WTC11 (cell line): ENCODE data around the gene STON2. TPM values are rescaled to one million over a fixed set of nuclear protein-coding genes. Genes with fewer than 3 reads are reported as not detected.

Experiments used
- ATAC-seq: fragments of 200-7000 bp; cut with Tn5 transposase; 2 replicates; pipeline ENCODE4 v1.10.0; 2021; ENCODE audit warnings: mild to moderate bottlenecking, moderate library complexity
- CTCF ChIA-PET: fragments of 300-600 bp; sonication (Branson Sonifier 250); formaldehyde crosslinking; loops from one replicate; lab custom pipeline; 2021; ENCODE audit warnings: antibody characterized with exemption; lab: Charles Lee
- POLR2A ChIA-PET: fragments of 350-600 bp; sonication (Branson Sonifier 250); formaldehyde crosslinking; loops from one replicate; lab custom pipeline; 2021; ENCODE audit warnings: antibody characterized with exemption; lab: Charles Lee
- DNase-seq: peaks from one replicate; pipeline ENCODE4 v3.0.0; 2021; ENCODE audit warnings: low spot score
- H3K27ac Mint-ChIP-seq: 2 replicates; pipeline ENCODE4 v1.8.0; 2021; ENCODE audit warnings: mixed read lengths
- H3K27me3 Mint-ChIP-seq: 2 replicates; pipeline ENCODE4 v1.8.0; 2021; ENCODE audit warnings: low read depth, mild to moderate bottlenecking, moderate library complexity, mixed read lengths
- H3K36me3 Mint-ChIP-seq: 2 replicates; pipeline ENCODE4 v1.8.0; 2021; ENCODE audit warnings: mixed read lengths
- H3K4me1 Mint-ChIP-seq: 2 replicates; pipeline ENCODE4 v1.8.0; 2022; ENCODE audit warnings: mixed read lengths
- H3K4me3 Mint-ChIP-seq: 2 replicates; pipeline ENCODE4 v1.8.0; 2021; ENCODE audit warnings: mild to moderate bottlenecking, moderate library complexity, mixed read lengths
- H3K9me3 Mint-ChIP-seq: 2 replicates; pipeline ENCODE4 v1.8.0; 2021; ENCODE audit warnings: mixed read lengths
- AFF4 ChIP-seq: sonication (generic); formaldehyde crosslinking; IDR thresholded peaks from 2 replicates; pipeline ENCODE4 v1.8.1; 2023; ENCODE audit warnings: mild to moderate bottlenecking, missing genetic modification reagents, borderline replicate concordance
- ARID4B ChIP-seq: sonication (generic); formaldehyde crosslinking; IDR thresholded peaks from 2 replicates; pipeline ENCODE4 v1.8.0; 2023; ENCODE audit warnings: missing genetic modification reagents, mild to moderate bottlenecking, borderline replicate concordance
- ESRRA ChIP-seq: sonication (generic); formaldehyde crosslinking; IDR thresholded peaks from 2 replicates; pipeline ENCODE4 v1.8.1; 2022; ENCODE audit warnings: mild to moderate bottlenecking, missing genetic modification reagents, borderline replicate concordance
- JAZF1 ChIP-seq: fragments of 250-450 bp; sonication (Bioruptor Pico); IDR thresholded peaks from 2 replicates; pipeline ENCODE4 v1.9.0; 2021; ENCODE audit warnings: moderate library complexity, mild to moderate bottlenecking, inconsistent platforms
- KAT7 ChIP-seq: sonication (generic); formaldehyde crosslinking; IDR thresholded peaks from 2 replicates; pipeline ENCODE4 v1.8.1; 2023; ENCODE audit warnings: missing genetic modification reagents, mild to moderate bottlenecking, borderline replicate concordance
- NFATC4 ChIP-seq: fragments of 250-450 bp; sonication (Bioruptor Pico); IDR thresholded peaks from 2 replicates; pipeline ENCODE4 v1.9.0; 2021; ENCODE audit warnings: mild to moderate bottlenecking
- SMAD3 ChIP-seq: sonication (generic); formaldehyde crosslinking; IDR thresholded peaks from 2 replicates; pipeline ENCODE4 v1.8.0; 2022; ENCODE audit warnings: missing genetic modification reagents, mild to moderate bottlenecking, borderline replicate concordance
- USF1 ChIP-seq: sonication (generic); formaldehyde crosslinking; IDR thresholded peaks from 2 replicates; pipeline ENCODE4 v1.8.0; 2022; ENCODE audit warnings: mild to moderate bottlenecking, missing genetic modification reagents
- ZNF317 ChIP-seq: sonication (generic); formaldehyde crosslinking; IDR thresholded peaks from 2 replicates; pipeline ENCODE4 v1.8.1; 2023; ENCODE audit warnings: low read depth, mild to moderate bottlenecking, moderate library complexity, missing genetic modification reagents, borderline replicate concordance
- ZNF416 ChIP-seq: fragments of 250-450 bp; sonication (Bioruptor Pico); IDR thresholded peaks from 2 replicates; pipeline ENCODE4 v1.9.0; 2021; ENCODE audit warnings: mild to moderate bottlenecking, inconsistent platforms
- ZNF671 ChIP-seq: fragments of 250-450 bp; sonication (Bioruptor Pico); IDR thresholded peaks from 2 replicates; pipeline ENCODE4 v1.8.0; 2021; ENCODE audit warnings: mild to moderate bottlenecking
- total RNA-seq: library from RNA; stranded (reverse); gene quantifications from 3 replicates; pipeline ENCODE4 v1.2.3, GENCODE V29; 2021
- TF ChIP-seq, protein P1 (sequence below): fragments of 250-450 bp; sonication (Bioruptor Pico); IDR thresholded peaks from 2 replicates; pipeline ENCODE4 v2.1.2; 2022; ENCODE audit warnings: mild to moderate bottlenecking, moderate library complexity
- TF ChIP-seq, protein P2 (sequence below): sonication (generic); formaldehyde crosslinking; IDR thresholded peaks from 2 replicates; pipeline ENCODE4 v1.8.1; 2023; ENCODE audit warnings: mild to moderate bottlenecking, moderate library complexity, missing genetic modification reagents

Gene STON2
- total RNA-seq, 1 experiment from 2014 or later = 69.2 TPM

DNA sequence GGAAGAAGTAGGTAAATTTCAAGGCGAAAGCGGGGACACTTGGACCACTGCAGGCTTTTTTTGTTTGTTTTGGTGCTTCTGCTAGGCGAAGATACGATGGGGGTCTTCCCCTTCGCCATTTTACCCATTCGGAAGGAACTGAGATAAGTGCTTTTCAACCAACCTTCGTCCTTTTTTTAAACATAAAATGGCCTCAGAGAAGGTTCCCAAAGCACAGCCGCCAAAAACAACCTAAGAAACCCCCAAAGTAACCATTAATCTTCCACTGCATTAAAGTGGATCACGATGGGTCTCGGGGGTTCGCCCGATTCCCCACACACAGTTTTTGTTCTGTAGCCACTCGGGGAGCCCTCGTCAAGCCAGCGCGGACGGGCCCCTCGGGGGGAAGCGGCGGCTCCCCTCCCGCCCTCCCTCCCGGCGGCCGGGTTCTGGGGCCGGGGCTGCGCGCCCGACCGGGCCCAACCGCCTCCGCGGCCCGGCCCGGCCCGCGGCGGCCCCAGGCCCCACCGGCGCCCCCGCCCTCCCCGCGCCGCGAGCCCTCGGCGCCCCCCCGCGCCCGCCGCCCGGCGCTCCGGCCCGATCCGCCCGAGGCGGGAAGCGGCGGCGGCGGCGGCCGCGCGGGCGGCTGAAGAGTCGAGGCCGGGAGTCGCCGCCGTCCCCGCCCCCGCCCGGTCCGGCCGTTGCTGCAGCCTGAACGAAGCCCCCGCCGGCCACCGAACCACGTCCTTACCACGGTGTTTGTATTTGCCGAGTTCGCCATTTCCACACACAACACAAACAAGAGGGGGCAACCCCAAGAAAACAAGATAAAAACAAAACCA lies 180.2 kb downstream of the STON2 start:
- ChIA-PET POLR2A (interaction anchor here (0.6 to 1.8 kb wide), 9 partner anchors 12 to 401 kb away, joined by 3 to 18 read pairs (median 4); no protein-coding TSS in a partner anchor), CTCF (interaction anchor here (0.6 to 1.0 kb wide), 5 partner anchors 49 to 233 kb away, joined by 3 to 6 read pairs (median 4); no protein-coding TSS in a partner anchor)
- no peak for ATAC-seq
- peak; percentile 30 for DNase-seq
- H3K27me3 Mint-ChIP-seq = peaks cover 4% of the 10 kb centered on the region; the same call in 1 of the 2 replicates
- peak overlapping the region; percentile 98 for H3K27ac Mint-ChIP-seq
- H3K36me3 Mint-ChIP-seq = peaks cover 20% of the 10 kb centered on the region
- no peak for TF ChIP-seq ZNF416
- TF ChIP-seq NFATC4 = no peak
- no peak for TF ChIP-seq KAT7 (CRISPR knock-in tag)
- no peak for TF ChIP-seq AFF4
- TF ChIP-seq SMAD3 (CRISPR knock-in tag) = no peak
- no peak for TF ChIP-seq JAZF1 (CRISPR knock-in tag)
- no peak for TF ChIP-seq USF1 (CRISPR knock-in tag)
- TF ChIP-seq, protein P1, sequence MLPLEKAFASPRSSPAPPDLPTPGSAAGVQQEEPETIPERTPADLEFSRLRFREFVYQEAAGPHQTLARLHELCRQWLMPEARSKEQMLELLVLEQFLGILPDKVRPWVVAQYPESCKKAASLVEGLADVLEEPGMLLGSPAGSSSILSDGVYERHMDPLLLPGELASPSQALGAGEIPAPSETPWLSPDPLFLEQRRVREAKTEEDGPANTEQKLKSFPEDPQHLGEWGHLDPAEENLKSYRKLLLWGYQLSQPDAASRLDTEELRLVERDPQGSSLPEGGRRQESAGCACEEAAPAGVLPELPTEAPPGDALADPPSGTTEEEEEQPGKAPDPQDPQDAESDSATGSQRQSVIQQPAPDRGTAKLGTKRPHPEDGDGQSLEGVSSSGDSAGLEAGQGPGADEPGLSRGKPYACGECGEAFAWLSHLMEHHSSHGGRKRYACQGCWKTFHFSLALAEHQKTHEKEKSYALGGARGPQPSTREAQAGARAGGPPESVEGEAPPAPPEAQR = no peak
- peaks cover 31% of the 10 kb centered on the region for H3K4me1 Mint-ChIP-seq
- H3K4me3 Mint-ChIP-seq = peak overlapping the region; percentile 96
- H3K9me3 Mint-ChIP-seq = no peaks in the 10 kb centered on the region

DNA sequence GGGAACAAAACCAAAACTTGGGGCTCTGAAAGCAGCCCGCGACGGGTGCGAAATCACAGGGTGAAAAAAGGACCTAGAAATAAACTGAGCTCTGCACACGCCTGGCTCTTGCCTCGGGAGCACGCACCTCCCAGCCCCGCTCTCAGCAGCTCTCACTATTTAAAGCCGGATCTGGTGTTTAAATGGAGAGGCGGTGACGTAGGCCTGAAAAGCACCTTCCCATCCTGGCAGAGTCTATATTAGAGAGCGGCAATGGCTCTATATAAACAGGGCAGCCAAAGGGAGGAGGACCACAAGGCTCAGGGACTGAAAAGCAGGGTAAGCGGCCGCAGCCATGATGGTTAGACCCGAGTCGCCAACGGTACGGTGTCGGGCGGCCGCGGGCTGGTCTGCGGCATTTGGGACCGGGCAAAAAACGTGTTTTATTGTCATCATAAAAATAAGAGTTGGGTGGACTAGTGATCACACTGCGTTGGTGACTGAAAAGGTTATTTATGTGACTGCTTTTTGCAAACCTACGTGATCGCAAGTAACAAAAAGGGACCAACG lies 180.8 kb downstream of the STON2 start:
- Mint-ChIP-seq H3K4me3 (peak overlapping the region; percentile 96), H3K4me1 (peaks cover 31% of the 10 kb centered on the region), H3K27ac (peak overlapping the region; percentile 98), H3K36me3 (peaks cover 23% of the 10 kb centered on the region), H3K9me3 (no peaks in the 10 kb centered on the region), H3K27me3 (peaks cover 4% of the 10 kb centered on the region; the same call in 1 of the 2 replicates)
- CTCF ChIA-PET = interaction anchor here (0.6 to 1.0 kb wide), 5 partner anchors 50 to 657 kb away, joined by 3 to 6 read pairs (median 3); no protein-coding TSS in a partner anchor
- DNase-seq (peak; percentile 82), ATAC-seq (peak; percentile 73)
- POLR2A ChIA-PET = interaction anchor here (0.5 to 1.3 kb wide), 11 partner anchors 11 to 231 kb away, joined by 3 to 12 read pairs (median 3); no protein-coding TSS in a partner anchor
- TF ChIP-seq USF1 (CRISPR knock-in tag) (0 out of 2 replicates have a peak, but pooled peaks have one; percentile 40), ZNF317 (0 out of 2 replicates have a peak, but pooled peaks have one; percentile 36), ARID4B (CRISPR knock-in tag) (peak; percentile 73; the same call in 1 of the 2 replicates), ESRRA (no peak), AFF4 (peak; percentile 79), ZNF671 (peak; percentile 43; the same call in 1 of the 2 replicates), NFATC4 (no peak)
- TF ChIP-seq, protein P2, sequence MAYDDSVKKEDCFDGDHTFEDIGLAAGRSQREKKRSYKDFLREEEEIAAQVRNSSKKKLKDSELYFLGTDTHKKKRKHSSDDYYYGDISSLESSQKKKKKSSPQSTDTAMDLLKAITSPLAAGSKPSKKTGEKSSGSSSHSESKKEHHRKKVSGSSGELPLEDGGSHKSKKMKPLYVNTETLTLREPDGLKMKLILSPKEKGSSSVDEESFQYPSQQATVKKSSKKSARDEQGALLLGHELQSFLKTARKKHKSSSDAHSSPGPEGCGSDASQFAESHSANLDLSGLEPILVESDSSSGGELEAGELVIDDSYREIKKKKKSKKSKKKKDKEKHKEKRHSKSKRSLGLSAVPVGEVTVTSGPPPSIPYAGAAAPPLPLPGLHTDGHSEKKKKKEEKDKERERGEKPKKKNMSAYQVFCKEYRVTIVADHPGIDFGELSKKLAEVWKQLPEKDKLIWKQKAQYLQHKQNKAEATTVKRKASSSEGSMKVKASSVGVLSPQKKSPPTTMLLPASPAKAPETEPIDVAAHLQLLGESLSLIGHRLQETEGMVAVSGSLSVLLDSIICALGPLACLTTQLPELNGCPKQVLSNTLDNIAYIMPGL (CRISPR knock-in tag) = peak; percentile 29; the same call in 1 of the 2 replicates
